Measurements from ENCODE around the gene MYADML2. TPM values are rescaled to one million over a fixed set of nuclear protein-coding genes. Genes with fewer than 3 reads are reported as not detected.

MYADML2 gene
- total RNA-seq, 2 experiments from 2014 or later, result not detected

DNA sequence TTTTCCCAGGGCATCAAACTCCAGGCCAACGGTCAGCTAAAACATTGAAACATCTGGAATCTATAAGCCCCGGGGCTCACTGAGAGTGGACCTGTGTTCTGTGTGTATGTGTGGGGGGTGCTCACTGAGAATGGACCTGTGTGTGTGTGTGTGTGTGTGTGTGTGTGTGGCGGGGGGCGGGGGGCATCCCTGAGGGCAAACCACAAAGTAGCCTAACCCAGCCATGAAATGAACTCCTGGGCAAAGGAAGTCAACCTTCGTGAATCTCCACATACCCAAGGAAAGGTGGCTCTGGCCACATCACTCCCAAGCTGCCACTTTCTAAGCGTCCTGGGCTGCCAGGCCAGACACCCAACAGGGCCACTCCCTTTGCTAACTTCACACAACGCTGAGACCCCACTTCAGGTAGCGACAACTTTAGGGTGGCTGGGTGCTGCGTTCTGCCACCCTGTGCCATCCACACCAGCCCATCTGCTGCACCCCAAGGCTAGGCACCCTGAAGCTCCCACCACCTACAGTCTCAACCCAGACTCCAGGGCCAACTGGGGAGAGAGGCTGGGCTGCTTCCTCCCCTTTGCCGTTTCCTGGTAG is 21.1 kb downstream of the MYADML2 start:
- H3K4me1 Mint-ChIP-seq (ENCODE audit: low read depth), result peaks cover 23% of the 10 kb centered on the region
- H3K9me3 Mint-ChIP-seq, result no peaks in the 10 kb centered on the region
- POLR2A ChIA-PET, result interaction anchor here (0.9 to 4.1 kb wide), 10 partner anchors 9 to 139 kb away, joined by 3 to 20 read pairs (median 5); partner anchors contain the start of genes DUS1L, PCYT2, PYCR1 and SIRT7
- H3K27ac Mint-ChIP-seq, result peak overlapping the region; percentile 79
- peaks cover 5% of the 10 kb centered on the region for H3K27me3 Mint-ChIP-seq
- H3K4me3 Mint-ChIP-seq, result peak overlapping the region; percentile 80
- intact Hi-C loops (cut with micrococcal nuclease), result no loop called here
- ATAC-seq (no peak), DNase-seq (no peak)
- CTCF ChIA-PET, result interaction anchor here (1.1 to 5.1 kb wide), 5 partner anchors 9 to 229 kb away, joined by 3 to 23 read pairs (median 4); partner anchors contain the start of genes CENPX and SIRT7
- H3K36me3 Mint-ChIP-seq (ENCODE audit: low read depth), result no peaks in the 10 kb centered on the region
- TF ChIP-seq CTCF (IDR thresholded peaks at IDR 0.05), result no peak

DNA sequence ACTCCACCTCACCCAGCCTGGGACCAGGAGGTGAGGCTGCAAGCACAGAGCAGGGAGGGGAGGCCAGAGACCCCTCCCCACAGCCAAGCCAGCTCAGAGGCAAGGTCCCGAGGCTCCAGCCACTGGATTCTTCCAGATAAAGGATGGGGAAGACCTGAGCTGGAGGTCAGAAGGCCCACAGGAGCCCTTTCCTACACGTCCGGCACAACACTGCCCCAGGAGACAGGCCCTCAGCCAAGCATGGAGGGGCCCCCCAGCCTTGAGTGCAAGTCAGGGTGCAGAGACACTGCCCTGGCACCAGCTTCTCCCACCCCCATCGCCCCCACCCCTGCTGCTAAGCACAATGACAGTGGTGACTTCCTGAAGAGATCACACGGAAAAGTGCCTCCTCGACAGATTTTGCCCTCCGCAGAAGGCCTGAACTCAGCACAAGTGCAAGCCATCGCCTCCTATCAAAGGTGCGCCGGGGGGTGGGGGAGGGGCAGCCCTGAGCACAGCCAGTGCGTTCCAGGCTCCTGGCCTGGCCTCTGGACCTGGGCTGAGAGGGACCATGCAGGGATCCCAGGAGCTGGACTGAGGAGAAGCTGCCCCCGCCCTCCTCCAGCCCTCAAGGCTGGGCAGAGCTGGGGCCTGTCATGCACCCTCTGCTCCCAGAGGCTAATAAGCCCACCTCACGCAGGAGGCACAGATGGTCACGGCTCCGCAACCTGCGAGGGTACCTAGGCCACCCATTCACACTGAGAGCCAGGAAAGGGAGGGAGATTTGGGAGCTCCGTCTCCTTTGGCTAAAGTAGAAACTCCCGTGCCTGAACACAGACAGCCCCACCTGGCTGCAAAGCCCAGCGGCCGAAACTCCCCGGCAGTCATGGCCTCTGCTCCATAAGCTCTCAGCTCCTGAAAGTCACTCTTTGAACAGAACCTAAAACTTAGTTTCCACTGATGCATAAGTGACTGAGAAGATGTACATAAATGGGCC is 22.2 kb downstream of the MYADML2 start:
- DNase-seq (no peak), ATAC-seq (no peak)
- H3K36me3 Mint-ChIP-seq (ENCODE audit: low read depth), result no peaks in the 10 kb centered on the region
- intact Hi-C loops (cut with micrococcal nuclease), result no loop called here
- peaks cover 5% of the 10 kb centered on the region for H3K27me3 Mint-ChIP-seq
- no peak for TF ChIP-seq CTCF (IDR thresholded peaks at IDR 0.05)
- ChIA-PET CTCF (interaction anchor here (0.7 to 5.1 kb wide), 6 partner anchors 10 to 230 kb away, joined by 3 to 23 read pairs (median 4); partner anchors contain the start of gene CENPX), POLR2A (interaction anchor here (1.0 to 4.1 kb wide), 8 partner anchors 8 to 54 kb away, joined by 3 to 20 read pairs (median 7); partner anchors contain the start of genes ARHGDIA, PCYT2, PYCR1 and SIRT7)
- peaks cover 19% of the 10 kb centered on the region for H3K4me1 Mint-ChIP-seq (ENCODE audit: low read depth)
- no peak overlapping the region for H3K27ac Mint-ChIP-seq
- peak overlapping the region; percentile 25 for H3K4me3 Mint-ChIP-seq
- H3K9me3 Mint-ChIP-seq, result no peaks in the 10 kb centered on the region

DNA sequence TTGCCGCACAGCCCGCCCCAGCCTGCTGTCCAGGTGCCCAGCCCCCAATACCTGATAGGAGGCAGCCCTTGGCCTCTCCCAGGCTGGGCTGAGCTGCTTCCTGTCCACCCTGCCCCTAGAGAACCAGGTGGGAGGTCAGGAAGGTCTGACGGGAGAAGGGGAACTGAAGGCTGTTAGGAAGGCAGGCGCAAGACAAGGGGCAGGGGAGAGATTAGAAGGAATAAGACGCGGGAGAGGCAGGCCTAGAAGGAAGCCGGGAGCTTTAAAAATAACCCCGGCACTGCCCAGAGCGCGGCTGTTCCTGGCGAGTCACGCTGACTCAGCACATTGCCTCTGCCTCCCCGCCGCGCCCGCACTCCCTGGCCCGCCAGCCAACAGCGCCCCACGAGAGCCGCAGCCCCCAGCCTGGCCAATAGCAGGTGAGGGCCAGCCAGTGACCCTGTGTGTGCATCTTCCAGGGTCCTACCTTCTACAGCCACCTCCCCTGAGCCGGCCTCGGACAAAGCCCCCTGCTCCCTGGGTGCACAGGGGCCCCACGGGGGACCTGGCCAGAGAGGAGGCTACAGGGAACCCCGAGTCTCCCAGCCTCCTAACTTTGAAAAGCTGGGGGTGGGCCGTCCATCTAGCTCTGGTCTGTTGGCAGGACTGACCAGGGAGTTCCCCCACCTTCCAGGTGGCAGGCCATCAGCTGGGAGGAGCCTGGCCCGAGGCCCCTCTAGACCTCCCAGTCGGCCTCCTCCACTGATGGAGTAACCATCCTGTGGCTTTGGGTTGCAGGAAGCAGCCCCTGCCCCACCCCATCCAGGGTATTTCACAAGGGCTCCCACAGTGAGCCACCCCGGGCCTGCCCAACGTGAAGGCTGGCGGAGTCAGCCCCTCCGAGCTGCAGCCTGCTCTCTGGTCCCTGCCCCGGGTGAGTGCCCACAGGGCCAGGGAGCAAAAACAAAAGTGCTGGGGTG is 23.5 kb downstream of the MYADML2 start:
- H3K27me3 Mint-ChIP-seq, result no peaks in the 10 kb centered on the region
- no peak for DNase-seq
- peaks cover 21% of the 10 kb centered on the region for H3K4me1 Mint-ChIP-seq (ENCODE audit: low read depth)
- no peak overlapping the region for H3K4me3 Mint-ChIP-seq
- H3K27ac Mint-ChIP-seq, result no peak overlapping the region
- intact Hi-C loops (cut with micrococcal nuclease), result no loop called here
- H3K9me3 Mint-ChIP-seq, result no peaks in the 10 kb centered on the region
- POLR2A ChIA-PET, result interaction anchor here (1.2 to 2.4 kb wide), 4 partner anchors 10 to 52 kb away, joined by 3 to 9 read pairs (median 6); partner anchors contain the start of genes ARHGDIA and PCYT2
- CTCF ChIA-PET, result interaction anchor here (1.1 to 5.1 kb wide), 2 partner anchors 9 to 98 kb away, joined by 4 to 23 read pairs; partner anchors contain the start of gene CENPX
- peaks cover 3% of the 10 kb centered on the region for H3K36me3 Mint-ChIP-seq (ENCODE audit: low read depth)
- no peak for TF ChIP-seq CTCF (IDR thresholded peaks at IDR 0.05)
- no peak for ATAC-seq

GRCh38 chr17:81922566-81923301 is 24.3 kb downstream of the MYADML2 start:
- CTCF ChIA-PET, result no interaction called here
- DNase-seq, result no peak
- intact Hi-C loops (cut with micrococcal nuclease), result no loop called here
- no peaks in the 10 kb centered on the region for H3K9me3 Mint-ChIP-seq
- no peak overlapping the region for H3K27ac Mint-ChIP-seq
- TF ChIP-seq CTCF (IDR thresholded peaks at IDR 0.05), result no peak
- no peak overlapping the region for H3K4me3 Mint-ChIP-seq
- POLR2A ChIA-PET, result interaction anchor here (1.2 to 2.4 kb wide), 3 partner anchors 9 to 49 kb away, joined by 3 to 9 read pairs (median 6); partner anchors contain the start of gene PCYT2
- peaks cover 24% of the 10 kb centered on the region for H3K4me1 Mint-ChIP-seq (ENCODE audit: low read depth)
- ATAC-seq, result no peak
- H3K36me3 Mint-ChIP-seq (ENCODE audit: low read depth), result peaks cover 3% of the 10 kb centered on the region
- H3K27me3 Mint-ChIP-seq, result no peaks in the 10 kb centered on the region

Data from activated CD8-positive, alpha-beta T cell treated with anti-CD3 and anti-CD28 coated beads for 36 hours (primary cell).